Psoas muscle (tissue), 8 donors: Measurements from ENCODE around the gene SDHA. TPM values are rescaled to one million over a fixed set of nuclear protein-coding genes. Genes with fewer than 3 reads are reported as not detected.
"Not testable (repeated sequence)": the region's sequence is repeated elsewhere in the genome, so short reads cannot be mapped to it uniquely, and the experiment has no call there.

Experiments used
- ATAC-seq, 4 donors: fragments of 200-7000 bp; cut with Tn5 transposase; one replicate each; pipeline ENCODE4 v1.9.1; 2020; ENCODE audit warnings: moderate library complexity in 3 of 4, mild to moderate bottlenecking in 2 of 4
- DNase-seq, 2 donors: peaks; one replicate each; pipeline ENCODE4 v3.0.0-alpha.2; 2020
- H3K27ac ChIP-seq: fragments of 200-600 bp; one replicate; pipeline ENCODE4 v1.8.0; 2022
- H3K27me3 ChIP-seq, 3 donors: fragments of 200-600 bp in 1 of 3; one replicate each; pipeline versions ENCODE4 v1.6.1 to v1.8.0; 2013 to 2022; ENCODE audit warnings: low read length in 2 of 3, mild to moderate bottlenecking in 2 of 3, moderate library complexity in 1 of 3; ENCODE audit not compliant: insufficient read depth in 3 of 3
- H3K36me3 ChIP-seq, 2 donors: fragments of 200-600 bp in 1 of 2; one replicate each; pipeline versions ENCODE4 v1.6.1 to v1.8.0; 2013 to 2022; ENCODE audit warnings: low read depth in 1 of 2, mild to moderate bottlenecking in 1 of 2, moderate library complexity in 1 of 2; ENCODE audit not compliant: insufficient read depth in 1 of 2
- H3K4me1 ChIP-seq: fragments of 200-600 bp; one replicate; pipeline ENCODE4 v1.8.0; 2022
- H3K4me3 ChIP-seq: fragments of 200-600 bp; one replicate; pipeline ENCODE4 v1.8.0; 2022; ENCODE audit warnings: mild to moderate bottlenecking
- H3K9me3 ChIP-seq: fragments of 200-600 bp; one replicate; pipeline ENCODE4 v1.8.0; 2022
- CTCF ChIP-seq: fragments of 200-600 bp; IDR thresholded peaks from one replicate; pipeline ENCODE4 v1.8.0; 2022; ENCODE audit warnings: antibody characterized with exemption
- WGBS, 3 donors: extraction: QIAGEN DNeasy Blood & Tissue Kit; methylation state at CpG; one replicate each; pipeline versions ENCODE4 v1.1.6 to v1.1.7; 2013; 5-methylcytosine and 5-hydroxymethylcytosine counted together
- intact Hi-C, 2 donors: fragments of 100-400 bp; cut with DNase I; formaldehyde crosslinking; loops; one replicate each; pipeline versions ENCODE4 v1.11.0 to v1.14.2; 2022
- polyA plus RNA-seq, 3 donors: library from polyadenylated mRNA; stranded (reverse); fragments of 200-250 nt; gene quantifications; one replicate each; pipeline ENCODE4 v1.2.3, GENCODE V29; 2013
- total RNA-seq, 4 donors: library from RNA; stranded (reverse); fragmentation: NEBNext Ultra II Directional in 2 of 4; extraction: Animal tissue kit (Norgen Biotek cat#: 25700) in 2 of 4; gene quantifications; one replicate each; pipeline versions ENCODE4 v1.2.1 to v1.2.4, GENCODE V29; 2021 to 2023
- donor health status: healthy with polysubstance abuse.
- donor health status: DM: no; HTN: no; CAD: no; lungs with moderate emphysema.
- donor health status: Bipolar disorder and iron deficiency.
- donor health status: healthy.
- donor health status: DM: yes; HTN: yes; CAD: no.
- donor health status: DM: no; HTN: no; CAD: no.
- donor health status: DM: no; HTN: no; CAD: no.
- donor health status: DM: yes; HTN: yes; CAD: no.

SDHA gene
- total and polyA plus RNA-seq, 7 donors = 160 to 363 (median 269) TPM

DNA sequence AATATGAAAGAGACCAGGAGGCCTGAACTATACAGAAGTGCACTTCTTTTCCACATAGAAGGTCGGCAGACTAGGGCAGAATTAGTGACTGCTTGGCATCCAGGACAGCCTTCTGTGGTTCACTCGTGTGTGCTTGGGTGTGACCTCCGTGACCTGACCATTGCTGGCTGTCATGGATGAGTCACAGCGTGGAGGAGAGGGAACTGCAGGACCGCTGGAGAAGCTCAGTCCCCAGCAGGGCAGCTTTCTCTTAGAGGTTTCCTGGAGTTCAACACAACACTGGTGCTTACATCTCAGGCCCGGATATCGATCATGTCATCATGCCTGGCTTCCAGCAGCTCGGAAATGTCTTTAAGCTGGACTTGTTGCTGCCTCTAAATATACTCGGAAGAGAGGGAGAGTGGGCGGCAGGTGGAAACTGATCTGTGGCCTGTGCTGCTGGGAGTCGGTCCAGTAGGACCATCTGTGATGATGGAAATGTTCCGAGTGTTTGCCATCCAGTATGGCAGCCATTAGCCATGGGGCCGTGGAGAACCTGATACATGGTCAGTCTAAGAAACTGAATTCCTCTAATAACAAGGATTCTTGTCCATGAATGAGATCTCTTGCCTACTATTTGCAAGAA lies 23.0 kb downstream of the SDHA start:
- ATAC-seq = peak; percentile 92 to 98 (median 96)
- DNase-seq, H3K4me3 ChIP-seq, intact Hi-C loops, H3K4me1 ChIP-seq, H3K9me3 ChIP-seq, H3K27me3 ChIP-seq: not testable (repeated sequence)
- peak overlapping the region; percentile 50 for H3K27ac ChIP-seq
- peaks cover 0 to 98% of the 10 kb centered on the region in 2 donors for H3K36me3 ChIP-seq
- 33 to 56% (median 34%) methylated on average over 13 of the region's 13 CpGs for WGBS, 3 donors

- 79 to 84% (median 84%) methylated on average over 12 of the region's 12 CpGs for WGBS, 3 donors
- H3K4me1 ChIP-seq = not testable (repeated sequence)
These were observed 25.7 kb downstream of the SDHA start for GRCh38 chr5:243683-244367.

GRCh38 chr5:245717-246116 lies 27.6 kb downstream of the SDHA start:
- H3K27me3 ChIP-seq, H3K9me3 ChIP-seq, H3K4me1 ChIP-seq, DNase-seq, H3K27ac ChIP-seq, intact Hi-C loops, ATAC-seq, H3K4me3 ChIP-seq: not testable (repeated sequence)
- WGBS, 3 donors = 82 to 97% (median 93%) methylated on average over 5 of the region's 5 CpGs
- H3K36me3 ChIP-seq = peaks cover 0 to 100% of the 10 kb centered on the region in 2 donors

More at GRCh38 chr5:243683-244367, 25.7 kb downstream of the SDHA start:
- DNase-seq, H3K27me3 ChIP-seq, ATAC-seq, H3K27ac ChIP-seq, H3K9me3 ChIP-seq, H3K4me3 ChIP-seq, intact Hi-C loops: not testable (repeated sequence)
- peaks cover 0 to 99% of the 10 kb centered on the region in 2 donors for H3K36me3 ChIP-seq

DNA sequence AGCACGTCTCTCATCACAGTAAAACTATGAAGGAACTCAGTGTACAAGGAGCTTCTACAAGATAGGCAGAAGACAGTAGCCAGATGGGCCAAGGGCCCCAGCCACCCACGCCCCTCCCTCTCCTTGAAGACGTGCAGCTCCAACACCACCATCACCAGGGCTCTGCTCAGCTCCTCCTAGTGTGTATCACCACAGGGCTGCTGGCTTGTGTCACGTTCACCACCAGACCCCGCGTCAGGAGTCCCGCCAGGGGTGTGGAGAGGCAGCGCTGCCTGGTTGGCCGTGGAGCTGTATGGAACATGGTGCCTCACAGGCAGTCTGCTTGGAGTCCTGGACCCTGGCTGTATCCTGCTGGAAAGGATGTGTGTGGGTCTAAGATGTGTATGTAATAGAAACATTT lies 32.3 kb downstream of the SDHA start:
- DNase-seq, H3K27me3 ChIP-seq, H3K4me1 ChIP-seq, H3K27ac ChIP-seq, H3K4me3 ChIP-seq, H3K9me3 ChIP-seq, intact Hi-C loops: not testable (repeated sequence)
- ATAC-seq = peak in 1 of 4 donors; percentile 42
- 78 to 84% (median 83%) methylated on average over 3 to 9 of the region's 9 CpGs for WGBS, 3 donors
- H3K36me3 ChIP-seq = peaks cover 0 to 95% of the 10 kb centered on the region in 2 donors

- H3K4me1 ChIP-seq, intact Hi-C loops, DNase-seq, H3K9me3 ChIP-seq, H3K27ac ChIP-seq, ATAC-seq, H3K27me3 ChIP-seq, H3K4me3 ChIP-seq: not testable (repeated sequence)
- peaks cover 0 to 95% of the 10 kb centered on the region in 2 donors for H3K36me3 ChIP-seq
- WGBS, 3 donors = 95 to 97% (median 96%) methylated on average over 7 to 10 of the region's 12 CpGs
These were observed 32.9 kb downstream of the SDHA start for GRCh38 chr5:251016-251415.

- H3K36me3 ChIP-seq = peaks cover 0 to 95% of the 10 kb centered on the region in 2 donors
- intact Hi-C loops = not testable (repeated sequence)
These were observed 33.4 kb downstream of the SDHA start for GRCh38 chr5:251538-251937.

DNA sequence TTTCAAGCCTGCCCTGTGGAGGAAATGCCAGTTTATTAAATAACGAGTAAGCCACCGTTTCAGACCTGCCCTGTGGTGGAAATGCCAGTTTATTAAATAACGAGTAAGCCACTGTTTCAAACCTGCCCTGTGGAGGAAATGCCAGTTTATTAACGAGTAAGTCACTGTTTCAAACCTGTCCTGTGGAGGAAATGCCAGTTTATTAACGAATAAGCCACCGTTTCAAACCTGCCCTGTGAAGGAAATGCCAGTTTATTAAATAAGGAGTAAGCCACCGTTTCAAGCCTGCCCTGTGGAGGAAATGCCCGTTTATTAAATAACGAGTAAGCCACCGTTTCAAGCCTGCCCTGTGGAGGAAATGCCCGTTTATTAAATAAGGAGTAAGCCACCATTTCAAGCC lies 33.9 kb downstream of the SDHA start:
- H3K9me3 ChIP-seq, H3K4me3 ChIP-seq, H3K4me1 ChIP-seq, H3K27me3 ChIP-seq, H3K27ac ChIP-seq, intact Hi-C loops, DNase-seq, ATAC-seq: not testable (repeated sequence)
- 55 to 61% (median 60%) methylated on average over 11 of the region's 11 CpGs for WGBS, 3 donors
- H3K36me3 ChIP-seq = peaks cover 0 to 95% of the 10 kb centered on the region in 2 donors

More at GRCh38 chr5:251538-251937, 33.4 kb downstream of the SDHA start:
- 44 to 50% (median 46%) methylated on average over 8 of the region's 8 CpGs for whole genome bisulfite sequencing, 3 donors
- H3K4me3 ChIP-seq, H3K4me1 ChIP-seq, ATAC-seq, DNase-seq, H3K9me3 ChIP-seq, H3K27ac ChIP-seq, H3K27me3 ChIP-seq: not testable (repeated sequence)

- Histone ChIP-seq H3K27ac (no peak overlapping the region), H3K36me3 (peaks cover 2 to 94% of the 10 kb centered on the region in 2 donors), H3K9me3 (no peaks in the 10 kb centered on the region), H3K4me1 (no peaks in the 10 kb centered on the region), H3K4me3 (no peak overlapping the region), H3K27me3 (no peaks in the 10 kb centered on the region)
- DNase-seq = no peak
- intact Hi-C loops = no loop called here
- no peak for TF ChIP-seq CTCF
- 57 to 68% (median 57%) methylated on average over 10 of the region's 10 CpGs for WGBS, 3 donors
- no peak for ATAC-seq
These were observed 34.4 kb downstream of the SDHA start for GRCh38 chr5:252546-252945.

DNA sequence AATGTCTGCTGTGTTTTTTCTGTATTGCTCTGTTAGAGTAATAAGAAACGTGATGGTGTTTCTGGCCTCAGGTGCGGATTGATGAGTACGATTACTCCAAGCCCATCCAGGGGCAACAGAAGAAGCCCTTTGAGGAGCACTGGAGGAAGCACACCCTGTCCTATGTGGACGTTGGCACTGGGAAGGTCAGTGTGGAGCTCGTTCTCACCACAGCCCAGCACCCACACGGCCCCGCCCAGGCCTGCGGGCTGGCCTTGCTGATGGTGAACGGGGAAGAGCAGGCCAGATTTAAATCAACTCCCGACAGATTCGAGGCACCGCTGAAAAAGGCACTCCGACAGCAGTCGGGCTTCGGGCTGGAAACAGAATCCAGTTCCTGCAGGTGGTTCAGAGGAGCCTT lies 36.2 kb downstream of the SDHA start:
- H3K27me3 ChIP-seq, H3K27ac ChIP-seq, H3K4me3 ChIP-seq, H3K4me1 ChIP-seq, DNase-seq, H3K9me3 ChIP-seq, intact Hi-C loops: not testable (repeated sequence)
- ATAC-seq = peak in 1 of 4 donors; percentile 19
- peaks cover 2 to 80% of the 10 kb centered on the region in 2 donors for H3K36me3 ChIP-seq
- WGBS, 3 donors = 92 to 96% (median 94%) methylated on average over 10 to 13 of the region's 15 CpGs

DNA sequence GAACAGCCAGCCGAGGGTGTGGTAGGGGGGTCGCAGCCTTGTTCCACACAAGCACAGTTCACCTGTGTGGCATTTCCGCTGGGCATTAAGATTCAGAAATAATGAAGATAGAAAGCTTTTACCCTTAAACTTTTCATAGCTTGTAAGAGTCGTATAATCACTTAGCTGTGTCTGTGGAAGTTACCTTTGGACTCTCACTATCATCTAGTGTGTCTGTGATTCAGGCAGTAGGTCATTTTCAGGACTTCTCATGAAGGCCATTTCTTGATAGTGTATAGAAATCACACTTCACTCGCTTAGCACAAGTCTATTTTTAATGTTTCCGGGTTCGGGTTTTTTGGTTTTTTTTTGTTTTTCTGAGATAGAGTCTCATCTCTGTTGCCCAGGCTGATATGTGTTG lies 37.0 kb downstream of the SDHA start:
- H3K27me3 ChIP-seq, intact Hi-C loops, H3K4me1 ChIP-seq, H3K9me3 ChIP-seq, H3K27ac ChIP-seq, DNase-seq, H3K4me3 ChIP-seq: not testable (repeated sequence)
- WGBS, 3 donors = 93 to 95% (median 95%) methylated on average over 6 to 7 of the region's 7 CpGs
- ATAC-seq = peak in 1 of 4 donors; percentile 14
- H3K36me3 ChIP-seq = peaks cover 2 to 72% of the 10 kb centered on the region in 2 donors
